ENCODE results near the gene ZMAT3.
"Not testable (repeated sequence)": the region's sequence is repeated elsewhere in the genome, so short reads cannot be mapped to it uniquely, and the experiment has no call there.

Gene ZMAT3, protein sequence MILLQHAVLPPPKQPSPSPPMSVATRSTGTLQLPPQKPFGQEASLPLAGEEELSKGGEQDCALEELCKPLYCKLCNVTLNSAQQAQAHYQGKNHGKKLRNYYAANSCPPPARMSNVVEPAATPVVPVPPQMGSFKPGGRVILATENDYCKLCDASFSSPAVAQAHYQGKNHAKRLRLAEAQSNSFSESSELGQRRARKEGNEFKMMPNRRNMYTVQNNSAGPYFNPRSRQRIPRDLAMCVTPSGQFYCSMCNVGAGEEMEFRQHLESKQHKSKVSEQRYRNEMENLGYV

DNA sequence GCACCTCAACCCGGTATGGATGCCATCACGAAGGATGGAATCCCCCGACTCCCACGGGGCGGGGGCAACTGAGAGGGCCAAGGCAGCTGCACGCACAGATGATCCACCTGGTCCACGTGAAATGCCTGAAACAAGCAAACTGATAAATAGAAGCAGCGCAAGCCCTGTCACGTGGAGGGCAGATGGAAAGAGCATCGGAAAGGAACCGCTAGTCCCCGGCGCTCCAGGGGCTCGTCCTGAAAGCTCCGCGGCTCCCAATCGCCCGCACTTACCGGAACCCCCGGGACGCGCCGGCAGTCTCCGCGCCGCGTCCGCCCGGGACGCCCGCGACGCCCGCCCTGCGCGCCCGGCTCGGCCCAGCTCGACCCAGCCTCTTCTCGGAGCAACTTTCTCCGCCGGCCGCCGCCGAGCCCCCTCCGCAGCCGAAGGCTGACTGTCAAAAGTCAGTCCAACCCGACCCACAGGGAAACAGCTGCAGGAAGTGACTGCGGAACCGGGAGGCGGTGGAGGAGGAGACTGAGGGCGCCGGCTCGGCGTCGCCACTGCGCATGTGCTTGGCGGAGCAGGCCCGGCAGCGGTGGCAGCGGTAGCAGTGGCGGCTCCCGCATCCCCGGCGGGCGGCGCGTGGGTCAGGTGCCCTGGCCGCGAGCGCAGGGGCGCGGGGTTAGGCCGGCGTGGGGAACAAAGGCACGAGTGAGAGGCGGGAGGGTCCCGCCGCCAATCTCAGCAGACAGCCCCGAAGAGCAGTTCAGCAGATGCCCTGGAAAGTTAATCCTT is at the start of gene ZMAT3:
Gene ZMAT3 (minus strand): TSS at position 487 of the 777 bp plus-strand sequence. CDS start 4,057 bp downstream, outside the sequence.
- Histone ChIP-seq H3K27ac (ENCODE audit: low read length) (no peak within 1 kb of the TSS), H3K4me1 (ENCODE audit: control insufficient read depth, insufficient read depth, low read length) (0 out of 2 replicates have a peak, but pooled peaks cover 1% of the 10 kb centered on the region), H3K27me3 (ENCODE audit: control insufficient read depth, insufficient read depth, low read length) (no peaks in the 10 kb centered on the region), H3K9me3 (ENCODE audit: control insufficient read depth, insufficient read depth, low read length) (no peaks in the 10 kb centered on the region), H3K36me3 (ENCODE audit: control insufficient read depth, insufficient read depth, low read length) (no peaks in the 10 kb centered on the region; the same call in 1 of the 2 replicates), H3K4me3 (ENCODE audit: low read length) (peak within 1 kb of the TSS; percentile 68; the same call in 1 of the 2 replicates)
- DNase-seq (ENCODE audit: low read depth, low spot score), result peak; percentile 48
- WGBS (ENCODE audit: insufficient coverage, insufficient read length), result no CpG with 5 or more reads among the region's 80 CpGs

DNA sequence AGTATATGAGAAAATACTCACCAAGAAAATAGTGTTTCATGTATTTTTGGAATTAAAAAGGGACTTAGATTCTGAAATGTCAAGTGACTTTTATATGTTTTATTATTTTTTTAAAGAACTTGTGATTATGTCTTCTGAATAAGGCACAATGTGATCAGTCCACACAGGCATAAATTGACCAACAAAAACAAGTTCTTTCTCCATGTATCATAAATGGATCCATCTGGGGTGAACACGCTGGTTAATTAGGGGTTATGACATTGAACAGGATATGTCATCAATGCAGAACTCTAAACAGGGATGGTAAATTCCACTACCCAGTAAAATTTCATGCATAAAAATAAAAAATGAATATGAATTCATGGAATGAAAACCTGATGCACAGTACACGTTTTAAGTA is 45.2 kb upstream of the ZMAT3 start:
- no peak overlapping the region for H3K4me3 ChIP-seq (ENCODE audit: low read length)
- DNase-seq (ENCODE audit: low read depth, low spot score), result no peak
- H3K4me1 ChIP-seq (ENCODE audit: control insufficient read depth, insufficient read depth, low read length), result no peaks in the 10 kb centered on the region
- no CpG with 5 or more reads among the region's 2 CpGs for WGBS (ENCODE audit: insufficient coverage, insufficient read length)
- no peaks in the 10 kb centered on the region for H3K36me3 ChIP-seq (ENCODE audit: control insufficient read depth, insufficient read depth, low read length)
- H3K9me3 ChIP-seq (ENCODE audit: control insufficient read depth, insufficient read depth, low read length), result no peaks in the 10 kb centered on the region
- H3K27me3 ChIP-seq (ENCODE audit: control insufficient read depth, insufficient read depth, low read length), result no peaks in the 10 kb centered on the region
- no peak overlapping the region for H3K27ac ChIP-seq (ENCODE audit: low read length)

DNA sequence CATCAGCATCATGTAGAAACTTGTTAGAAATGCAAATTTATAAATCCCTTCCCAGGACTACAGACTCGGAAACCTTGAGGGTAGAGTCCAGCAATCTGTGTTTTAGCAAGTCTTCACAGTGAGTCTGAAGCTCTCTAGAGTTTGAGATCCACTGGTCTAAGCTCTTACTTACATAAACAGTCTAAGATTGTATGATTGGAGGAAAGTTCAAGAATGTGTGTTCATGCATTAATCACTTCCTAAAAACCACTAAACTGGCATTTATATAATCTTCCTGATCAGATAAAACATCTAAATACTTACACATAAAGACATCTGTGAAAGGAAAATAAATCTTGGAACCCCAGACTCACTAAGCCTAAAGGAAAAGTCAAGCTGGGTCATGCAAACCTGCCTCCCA is 43.8 kb upstream of the ZMAT3 start:
- H3K27ac ChIP-seq (ENCODE audit: low read length); H3K27me3 ChIP-seq (ENCODE audit: control insufficient read depth, insufficient read depth, low read length); H3K4me1 ChIP-seq (ENCODE audit: control insufficient read depth, insufficient read depth, low read length); H3K4me3 ChIP-seq (ENCODE audit: low read length); H3K36me3 ChIP-seq (ENCODE audit: control insufficient read depth, insufficient read depth, low read length); H3K9me3 ChIP-seq (ENCODE audit: control insufficient read depth, insufficient read depth, low read length); DNase-seq (ENCODE audit: low read depth, low spot score): not testable (repeated sequence)
- WGBS (ENCODE audit: insufficient coverage, insufficient read length), result no CpG with 5 or more reads among the region's 1 CpG

DNA sequence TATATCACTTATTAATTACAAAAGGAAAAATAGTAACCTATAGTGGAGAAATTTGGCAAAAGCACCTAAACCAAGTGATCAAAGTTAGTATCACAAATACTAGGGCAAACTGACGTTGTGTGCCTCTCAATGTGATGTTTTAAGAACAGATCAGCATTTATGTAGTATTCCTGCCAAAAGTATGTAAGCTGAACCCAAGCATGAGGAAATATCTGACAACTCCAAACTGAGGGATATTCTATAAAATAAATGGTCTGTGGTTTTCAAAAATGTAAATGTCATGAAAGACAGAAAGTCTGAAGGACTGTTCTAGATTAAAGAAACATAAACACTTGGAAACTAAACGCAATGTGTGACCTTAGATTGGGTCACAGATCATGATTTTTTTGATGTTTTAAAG is 42.3 kb upstream of the ZMAT3 start:
- no CpG with 5 or more reads among the region's 2 CpGs for WGBS (ENCODE audit: insufficient coverage, insufficient read length)
- no peaks in the 10 kb centered on the region for H3K9me3 ChIP-seq (ENCODE audit: control insufficient read depth, insufficient read depth, low read length)
- H3K27ac ChIP-seq (ENCODE audit: low read length), result no peak overlapping the region
- DNase-seq (ENCODE audit: low read depth, low spot score), result no peak
- no peaks in the 10 kb centered on the region for H3K27me3 ChIP-seq (ENCODE audit: control insufficient read depth, insufficient read depth, low read length)
- no peak overlapping the region for H3K4me3 ChIP-seq (ENCODE audit: low read length)
- no peaks in the 10 kb centered on the region for H3K4me1 ChIP-seq (ENCODE audit: control insufficient read depth, insufficient read depth, low read length)
- H3K36me3 ChIP-seq (ENCODE audit: control insufficient read depth, insufficient read depth, low read length), result no peaks in the 10 kb centered on the region

DNA sequence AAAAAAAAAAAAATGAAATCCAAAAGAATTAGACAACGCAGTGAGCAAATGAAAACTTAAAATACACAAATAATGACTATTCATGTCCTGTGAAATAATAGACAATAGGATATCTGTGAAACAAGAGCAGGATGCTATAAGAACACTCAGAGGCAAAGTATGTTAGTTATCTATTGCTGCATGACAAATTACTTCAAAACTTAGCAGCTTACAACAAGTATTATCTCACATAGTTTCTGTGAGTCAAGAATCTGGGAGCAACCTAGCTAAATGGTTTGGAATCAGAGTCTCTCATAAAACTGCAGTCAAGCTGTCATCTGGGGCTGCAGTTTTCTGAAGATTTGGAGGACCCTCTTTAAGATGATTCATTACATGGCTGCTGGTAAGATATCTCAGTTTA is 36.5 kb upstream of the ZMAT3 start:
- no CpG with 5 or more reads among the region's 1 CpG for WGBS (ENCODE audit: insufficient coverage, insufficient read length)
- H3K4me3 ChIP-seq (ENCODE audit: low read length), result no peak overlapping the region
- no peak for DNase-seq (ENCODE audit: low read depth, low spot score)
- H3K27me3 ChIP-seq (ENCODE audit: control insufficient read depth, insufficient read depth, low read length), result no peaks in the 10 kb centered on the region
- H3K27ac ChIP-seq (ENCODE audit: low read length), result no peak overlapping the region
- H3K9me3 ChIP-seq (ENCODE audit: control insufficient read depth, insufficient read depth, low read length), result no peaks in the 10 kb centered on the region
- no peaks in the 10 kb centered on the region for H3K36me3 ChIP-seq (ENCODE audit: control insufficient read depth, insufficient read depth, low read length)
- no peaks in the 10 kb centered on the region for H3K4me1 ChIP-seq (ENCODE audit: control insufficient read depth, insufficient read depth, low read length)

DNA sequence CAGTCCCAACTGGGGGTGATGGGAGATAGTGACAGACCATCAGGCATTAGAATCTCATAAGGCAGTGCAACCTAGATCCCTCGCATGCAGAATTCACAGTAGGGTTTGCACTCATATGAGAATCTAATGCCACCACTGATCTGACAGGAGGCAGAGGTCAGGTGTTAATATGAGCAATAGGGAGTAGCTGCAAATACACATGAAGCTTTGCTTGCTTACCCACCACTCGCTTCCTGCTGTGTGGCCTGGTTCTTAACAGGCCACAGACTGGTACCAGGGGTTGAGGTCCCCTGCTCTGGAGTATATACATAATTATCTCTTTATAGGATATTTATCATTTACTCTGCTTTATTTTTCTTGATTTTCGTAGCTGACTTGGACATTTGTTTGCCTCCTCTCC is 36.0 kb upstream of the ZMAT3 start:
- Histone ChIP-seq H3K27ac (ENCODE audit: low read length) (no peak overlapping the region), H3K4me1 (ENCODE audit: control insufficient read depth, insufficient read depth, low read length) (no peaks in the 10 kb centered on the region), H3K9me3 (ENCODE audit: control insufficient read depth, insufficient read depth, low read length) (no peaks in the 10 kb centered on the region), H3K4me3 (ENCODE audit: low read length) (no peak overlapping the region), H3K27me3 (ENCODE audit: control insufficient read depth, insufficient read depth, low read length) (no peaks in the 10 kb centered on the region), H3K36me3 (ENCODE audit: control insufficient read depth, insufficient read depth, low read length) (no peaks in the 10 kb centered on the region)
- no peak for DNase-seq (ENCODE audit: low read depth, low spot score)
- no CpG with 5 or more reads among the region's 3 CpGs for WGBS (ENCODE audit: insufficient coverage, insufficient read length)

DNA sequence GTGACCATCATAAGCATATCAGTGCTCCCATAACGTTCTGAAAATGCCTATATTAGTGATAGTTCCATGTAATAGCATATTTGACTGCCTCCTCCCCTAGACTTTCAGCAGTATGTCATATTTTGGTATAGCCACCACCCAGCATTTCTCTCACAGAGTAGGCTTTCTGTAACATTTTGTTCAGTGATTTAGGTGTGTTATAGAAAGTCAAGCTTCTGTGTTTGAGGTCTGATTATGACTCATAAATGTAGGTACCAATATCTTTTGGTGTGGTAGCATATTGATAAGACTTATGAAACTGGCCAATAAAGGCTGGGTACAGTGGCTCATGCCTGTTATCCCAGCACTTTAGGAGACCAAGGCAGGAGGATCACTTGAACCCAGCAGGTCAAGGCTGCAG is 34.3 kb upstream of the ZMAT3 start:
- no CpG with 5 or more reads among the region's 1 CpG for WGBS (ENCODE audit: insufficient coverage, insufficient read length)
- Histone ChIP-seq H3K9me3 (ENCODE audit: control insufficient read depth, insufficient read depth, low read length) (no peaks in the 10 kb centered on the region), H3K4me3 (ENCODE audit: low read length) (no peak overlapping the region), H3K36me3 (ENCODE audit: control insufficient read depth, insufficient read depth, low read length) (no peaks in the 10 kb centered on the region), H3K27me3 (ENCODE audit: control insufficient read depth, insufficient read depth, low read length) (no peaks in the 10 kb centered on the region), H3K4me1 (ENCODE audit: control insufficient read depth, insufficient read depth, low read length) (no peaks in the 10 kb centered on the region), H3K27ac (ENCODE audit: low read length) (no peak overlapping the region)
- no peak for DNase-seq (ENCODE audit: low read depth, low spot score)

DNA sequence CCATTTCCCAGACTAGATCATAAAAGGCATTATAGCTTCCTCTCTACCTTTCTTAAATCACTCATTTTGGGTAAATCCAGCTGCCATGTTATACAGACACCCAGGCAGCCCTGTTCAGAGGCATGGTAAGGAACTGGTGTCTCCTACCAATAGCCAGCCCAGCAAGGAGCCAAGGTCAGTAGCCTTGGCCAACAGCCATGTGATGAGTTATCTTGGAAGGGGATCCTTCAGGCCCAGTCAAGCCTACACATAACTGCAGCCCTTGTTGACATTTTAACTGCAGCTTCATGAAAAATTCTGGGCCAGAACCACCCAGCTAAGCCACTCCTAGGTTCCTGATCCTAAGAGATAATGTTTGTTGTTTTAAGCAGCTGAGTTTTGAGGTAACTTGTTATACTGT is 29.0 kb upstream of the ZMAT3 start:
- Histone ChIP-seq H3K4me3 (ENCODE audit: low read length) (no peak overlapping the region), H3K36me3 (ENCODE audit: control insufficient read depth, insufficient read depth, low read length) (no peaks in the 10 kb centered on the region), H3K27ac (ENCODE audit: low read length) (no peak overlapping the region), H3K4me1 (ENCODE audit: control insufficient read depth, insufficient read depth, low read length) (no peaks in the 10 kb centered on the region), H3K9me3 (ENCODE audit: control insufficient read depth, insufficient read depth, low read length) (no peaks in the 10 kb centered on the region), H3K27me3 (ENCODE audit: control insufficient read depth, insufficient read depth, low read length) (no peaks in the 10 kb centered on the region)
- DNase-seq (ENCODE audit: low read depth, low spot score), result no peak

DNA sequence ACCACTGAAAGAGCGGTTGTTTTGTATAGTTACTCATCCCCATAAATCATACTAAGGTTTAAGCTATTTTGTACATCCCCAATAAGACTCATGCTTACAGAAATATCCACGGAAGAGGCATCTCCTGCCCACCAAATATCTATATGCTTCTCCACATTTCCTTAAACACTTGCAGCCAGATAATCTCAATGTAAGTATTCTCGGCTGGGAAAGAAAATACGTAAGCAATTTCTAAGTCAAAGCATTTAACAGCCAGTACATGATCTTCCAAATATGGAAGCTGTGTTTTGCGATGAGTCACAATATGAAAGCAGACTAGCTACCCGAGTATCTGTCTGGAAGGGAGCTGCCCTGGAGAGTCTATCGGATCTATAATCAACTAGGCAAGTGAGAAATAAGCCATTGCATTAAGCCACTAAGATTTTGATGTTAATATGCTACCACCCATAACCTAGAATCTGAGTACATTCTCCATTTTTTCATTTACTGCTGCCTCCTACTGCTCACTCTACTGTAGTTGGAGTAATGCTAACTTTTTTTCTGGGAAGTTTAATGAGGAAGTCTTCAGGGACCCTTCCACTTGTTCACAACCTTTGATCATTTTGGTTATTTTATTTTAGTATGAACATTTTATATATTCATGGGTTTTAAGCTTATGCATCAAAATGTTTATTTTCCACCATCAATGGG is 26.9 kb upstream of the ZMAT3 start:
- H3K36me3 ChIP-seq (ENCODE audit: control insufficient read depth, insufficient read depth, low read length), result no peaks in the 10 kb centered on the region
- no CpG with 5 or more reads among the region's 7 CpGs for WGBS (ENCODE audit: insufficient coverage, insufficient read length)
- no peak for DNase-seq (ENCODE audit: low read depth, low spot score)
- no peak overlapping the region for H3K4me3 ChIP-seq (ENCODE audit: low read length)
- no peaks in the 10 kb centered on the region; the same call in 1 of the 2 replicates for H3K4me1 ChIP-seq (ENCODE audit: control insufficient read depth, insufficient read depth, low read length)
- H3K27me3 ChIP-seq (ENCODE audit: control insufficient read depth, insufficient read depth, low read length), result no peaks in the 10 kb centered on the region
- no peak overlapping the region for H3K27ac ChIP-seq (ENCODE audit: low read length)
- no peaks in the 10 kb centered on the region for H3K9me3 ChIP-seq (ENCODE audit: control insufficient read depth, insufficient read depth, low read length)

DNA sequence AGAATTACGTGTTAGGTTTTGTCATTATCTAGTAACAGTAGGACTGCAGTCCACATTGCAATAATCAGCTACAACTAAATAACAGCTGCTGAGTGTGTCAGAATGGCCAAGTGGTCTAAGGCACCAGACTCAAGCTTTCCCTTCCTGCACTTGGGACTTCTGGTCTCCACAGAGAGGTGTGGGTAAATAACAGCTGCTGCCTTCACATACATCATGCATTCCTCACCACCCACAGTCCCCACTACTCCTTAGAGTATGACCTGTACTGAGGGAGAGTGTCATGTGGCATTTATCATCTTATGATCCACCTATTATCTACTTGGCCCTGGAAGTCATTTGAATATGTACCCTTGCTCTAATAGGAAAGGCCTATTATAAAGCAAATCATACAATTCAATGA is 22.2 kb upstream of the ZMAT3 start:
- no peak overlapping the region for H3K27ac ChIP-seq (ENCODE audit: low read length)
- H3K4me1 ChIP-seq (ENCODE audit: control insufficient read depth, insufficient read depth, low read length), result no peaks in the 10 kb centered on the region; the same call in 1 of the 2 replicates
- no peaks in the 10 kb centered on the region for H3K27me3 ChIP-seq (ENCODE audit: control insufficient read depth, insufficient read depth, low read length)
- no peak for DNase-seq (ENCODE audit: low read depth, low spot score)
- H3K36me3 ChIP-seq (ENCODE audit: control insufficient read depth, insufficient read depth, low read length), result no peaks in the 10 kb centered on the region
- no CpG with 5 or more reads among the region's 1 CpG for WGBS (ENCODE audit: insufficient coverage, insufficient read length)
- H3K4me3 ChIP-seq (ENCODE audit: low read length), result no peak overlapping the region
- no peaks in the 10 kb centered on the region for H3K9me3 ChIP-seq (ENCODE audit: control insufficient read depth, insufficient read depth, low read length)
